Stromal cell of bone marrow (primary cell): Measurements from ENCODE around the gene ALDH4A1.
A peak's percentile ranks its signal among the peaks of the same experiment; 100 is the strongest.

Source experiments
- DNase-seq: peaks from one replicate; pipeline ENCODE4 v3.0.0-alpha.2; 2012; ENCODE audit warnings: low read depth

The ALDH4A1 gene, protein sequence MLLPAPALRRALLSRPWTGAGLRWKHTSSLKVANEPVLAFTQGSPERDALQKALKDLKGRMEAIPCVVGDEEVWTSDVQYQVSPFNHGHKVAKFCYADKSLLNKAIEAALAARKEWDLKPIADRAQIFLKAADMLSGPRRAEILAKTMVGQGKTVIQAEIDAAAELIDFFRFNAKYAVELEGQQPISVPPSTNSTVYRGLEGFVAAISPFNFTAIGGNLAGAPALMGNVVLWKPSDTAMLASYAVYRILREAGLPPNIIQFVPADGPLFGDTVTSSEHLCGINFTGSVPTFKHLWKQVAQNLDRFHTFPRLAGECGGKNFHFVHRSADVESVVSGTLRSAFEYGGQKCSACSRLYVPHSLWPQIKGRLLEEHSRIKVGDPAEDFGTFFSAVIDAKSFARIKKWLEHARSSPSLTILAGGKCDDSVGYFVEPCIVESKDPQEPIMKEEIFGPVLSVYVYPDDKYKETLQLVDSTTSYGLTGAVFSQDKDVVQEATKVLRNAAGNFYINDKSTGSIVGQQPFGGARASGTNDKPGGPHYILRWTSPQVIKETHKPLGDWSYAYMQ

GRCh38 chr1:18902523-18903290 lies at the start of gene ALDH4A1:
TSS of gene ALDH4A1 (minus strand) at chr1:18902555. CDS start at chr1:18902523, 32 bp downstream.
- peak; percentile 99 for DNase-seq

GRCh38 chr1:18951818-18952391 lies 49.5 kb upstream of the ALDH4A1 start:
- no peak for DNase-seq

- DNase-seq: no peak
Measured at GRCh38 chr1:18951416-18951815, 49.1 kb upstream of the ALDH4A1 start.

DNA sequence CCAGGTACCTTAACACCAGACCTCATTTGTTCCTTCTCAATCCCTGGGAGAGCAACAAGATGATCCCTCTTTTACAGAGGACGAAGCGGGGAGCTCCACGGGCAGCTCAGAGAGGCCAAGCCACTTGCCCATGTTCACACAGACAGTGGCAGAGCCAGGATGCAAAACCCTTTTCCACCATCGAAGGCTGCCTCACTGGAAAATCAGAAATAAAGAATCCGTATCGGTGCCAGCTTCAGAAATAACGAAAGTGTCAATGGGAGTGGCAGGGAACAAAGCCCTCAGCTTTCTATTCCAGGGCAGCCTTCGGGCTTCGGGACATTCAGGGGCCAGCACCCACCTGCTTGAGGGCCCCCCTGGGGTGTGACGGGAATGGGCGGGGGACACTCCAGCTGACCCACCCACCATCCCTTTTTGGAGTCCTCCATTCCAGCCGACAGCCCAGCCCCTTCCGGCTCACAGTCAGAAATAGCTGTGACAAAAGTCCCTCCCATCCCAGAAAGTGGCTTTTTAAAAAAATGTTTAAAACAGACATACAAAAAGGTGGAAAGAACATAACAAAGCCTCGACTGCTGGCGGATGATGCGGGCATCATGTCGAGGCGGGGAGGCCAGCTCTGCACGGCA lies 48.2 kb upstream of the ALDH4A1 start:
- DNase-seq: no peak

DNA sequence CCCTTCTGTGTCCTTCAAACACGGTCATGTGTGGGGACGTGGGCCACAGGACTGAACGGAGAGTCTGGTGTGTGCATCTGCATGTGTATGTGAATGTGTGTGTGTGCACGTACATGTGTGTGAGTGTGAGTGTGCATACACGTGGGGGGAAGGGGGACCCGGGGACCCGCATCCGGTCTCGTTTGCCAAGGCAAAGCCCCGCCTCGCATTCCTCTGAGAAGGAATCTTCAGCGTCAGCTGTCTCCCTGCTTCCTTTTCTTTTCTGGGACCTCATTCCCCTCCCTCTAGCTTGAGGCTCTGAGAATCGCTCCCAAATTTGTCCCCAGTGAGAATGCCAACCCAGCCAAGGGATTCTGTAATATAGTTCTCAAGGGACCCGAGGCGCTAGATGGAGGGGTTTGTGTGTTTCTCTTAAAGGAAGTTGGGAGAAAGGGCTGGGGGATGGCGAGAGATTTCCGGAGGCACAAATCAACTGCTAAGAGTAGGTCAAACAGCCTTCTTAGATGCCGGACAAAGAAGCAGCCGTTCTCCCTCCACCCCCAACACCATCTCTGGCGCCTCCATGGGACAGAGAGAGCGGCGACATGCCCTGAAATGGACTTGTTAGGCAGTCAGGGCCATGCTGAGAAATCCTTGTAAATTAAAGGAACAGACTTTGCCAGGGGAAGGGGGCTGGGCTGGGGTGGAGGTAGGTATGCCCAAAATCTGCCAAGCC lies 47.5 kb upstream of the ALDH4A1 start:
- DNase-seq: no peak

GRCh38 chr1:18948913-18949685 lies 46.7 kb upstream of the ALDH4A1 start:
- DNase-seq: no peak

- no peak for DNase-seq
Measured at GRCh38 chr1:18948048-18948912, 45.9 kb upstream of the ALDH4A1 start.

- no peak for DNase-seq
Measured at GRCh38 chr1:18947570-18947969, 45.2 kb upstream of the ALDH4A1 start.

- no peak for DNase-seq
Measured at GRCh38 chr1:18946550-18947381, 44.4 kb upstream of the ALDH4A1 start.

DNA sequence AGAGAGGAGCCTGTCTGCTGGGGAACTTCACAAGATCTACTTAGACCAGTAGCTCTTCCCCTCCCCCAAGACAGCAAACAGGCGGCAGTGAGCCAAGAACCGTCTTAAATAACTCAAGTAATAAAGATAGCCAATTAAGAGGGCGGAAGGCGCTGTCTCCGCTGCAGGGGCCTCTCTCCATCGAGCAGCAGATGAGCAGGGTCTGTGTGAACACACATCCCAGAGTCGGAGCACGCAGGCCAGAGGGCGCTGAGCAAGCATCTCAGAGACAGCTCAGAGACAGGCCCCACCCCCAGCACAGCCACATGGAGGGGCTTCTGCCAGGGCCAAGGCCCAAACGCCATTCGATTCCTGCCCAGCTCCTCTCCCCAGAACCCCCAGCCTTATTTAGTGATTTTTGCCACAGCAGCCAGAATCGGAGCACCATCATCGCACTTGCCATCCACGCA lies 43.1 kb upstream of the ALDH4A1 start:
- DNase-seq: no peak

GRCh38 chr1:18944810-18945209 lies 42.5 kb upstream of the ALDH4A1 start:
- no peak for DNase-seq

GRCh38 chr1:18943914-18944572 lies 41.7 kb upstream of the ALDH4A1 start:
- no peak for DNase-seq

DNA sequence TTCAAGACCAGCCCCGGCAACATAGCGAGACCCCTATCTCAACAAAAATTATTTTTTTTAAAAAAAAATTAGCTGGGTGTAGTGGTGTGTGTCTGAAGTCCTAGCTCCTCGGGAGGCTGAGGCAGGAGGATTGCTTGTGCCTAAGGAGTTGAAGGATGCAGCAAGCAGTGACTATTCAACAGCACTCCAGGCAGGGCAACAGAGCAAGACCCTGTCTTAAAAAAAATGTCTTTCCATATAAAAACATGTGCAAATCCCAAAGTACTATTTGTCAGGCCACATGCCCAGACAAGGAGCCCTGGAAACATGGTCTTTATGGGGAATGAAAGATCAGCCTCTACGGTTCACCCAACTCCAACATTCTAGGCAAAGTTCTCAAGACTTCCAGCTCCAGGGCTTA lies 40.8 kb upstream of the ALDH4A1 start:
- no peak for DNase-seq

DNA sequence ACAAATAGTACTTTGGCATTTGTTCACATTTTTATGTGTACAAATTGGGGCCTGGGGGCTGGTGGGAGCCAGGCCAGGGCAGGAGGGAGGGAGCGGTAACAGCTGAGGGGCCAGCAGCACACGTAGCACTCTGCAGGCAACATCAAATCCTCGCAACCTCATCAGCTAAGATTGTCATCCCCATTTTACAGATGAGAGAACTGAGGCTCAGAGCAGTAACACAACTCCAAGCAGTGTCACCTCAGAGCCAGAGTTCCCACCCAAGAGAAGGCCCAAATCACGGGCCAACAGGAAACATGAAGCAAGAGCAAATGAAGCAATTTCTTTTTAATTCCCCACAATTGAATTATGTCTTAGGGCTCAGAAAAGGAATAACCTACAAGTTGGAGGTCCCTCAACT lies 40.0 kb upstream of the ALDH4A1 start:
- DNase-seq: no peak

- DNase-seq: peak; percentile 81
Measured at GRCh38 chr1:18941221-18942141, 39.1 kb upstream of the ALDH4A1 start.

GRCh38 chr1:18940303-18941020 lies 38.1 kb upstream of the ALDH4A1 start:
- DNase-seq: no peak
